Upper lobe of right lung (tissue), 1 donor: ENCODE results near the gene YOD1. TPM values are rescaled to one million over a fixed set of nuclear protein-coding genes. Genes with fewer than 3 reads are reported as not detected.

Experiments
- ATAC-seq: fragments of 200-7000 bp; cut with Tn5 transposase; one replicate; pipeline ENCODE4 v1.9.1; 2020; ENCODE audit warnings: mild to moderate bottlenecking, moderate library complexity
- DNase-seq: peaks from one replicate; pipeline ENCODE4 v3.0.0-alpha.2; 2020
- H3K27ac ChIP-seq: fragments of 200-600 bp; one replicate; pipeline ENCODE4 v1.8.0; 2022
- H3K27me3 ChIP-seq: fragments of 200-600 bp; one replicate; pipeline ENCODE4 v1.8.0; 2022; ENCODE audit warnings: mild to moderate bottlenecking
- H3K36me3 ChIP-seq: fragments of 200-600 bp; one replicate; pipeline ENCODE4 v1.8.0; 2022
- H3K4me1 ChIP-seq: fragments of 200-600 bp; one replicate; pipeline ENCODE4 v1.8.0; 2022
- H3K4me3 ChIP-seq: fragments of 200-600 bp; one replicate; pipeline ENCODE4 v1.8.0; 2022; ENCODE audit warnings: mild to moderate bottlenecking
- H3K9me3 ChIP-seq: fragments of 200-600 bp; one replicate; pipeline ENCODE4 v1.8.0; 2022
- intact Hi-C: fragments of 100-400 bp; cut with DNase I; formaldehyde crosslinking; loops from one replicate; pipeline ENCODE4 v1.11.0; 2022
- total RNA-seq: library from RNA; stranded (reverse); fragmentation: NEBNext Ultra II Directional; extraction: Animal tissue kit (Norgen Biotek cat#: 25700); gene quantifications from one replicate; pipeline ENCODE4 v1.2.1, GENCODE V29; 2021
- TF ChIP-seq, protein P1 (sequence below): fragments of 200-600 bp; IDR thresholded peaks from one replicate; pipeline ENCODE4 v1.8.0; 2022; ENCODE audit warnings: antibody characterized with exemption
- donor health status: DM: no; HTN: yes; CAD: no; lungs with severe emphysema.

Gene YOD1
- total RNA-seq, 1 donor from 2014 or later: 7.0 TPM

DNA sequence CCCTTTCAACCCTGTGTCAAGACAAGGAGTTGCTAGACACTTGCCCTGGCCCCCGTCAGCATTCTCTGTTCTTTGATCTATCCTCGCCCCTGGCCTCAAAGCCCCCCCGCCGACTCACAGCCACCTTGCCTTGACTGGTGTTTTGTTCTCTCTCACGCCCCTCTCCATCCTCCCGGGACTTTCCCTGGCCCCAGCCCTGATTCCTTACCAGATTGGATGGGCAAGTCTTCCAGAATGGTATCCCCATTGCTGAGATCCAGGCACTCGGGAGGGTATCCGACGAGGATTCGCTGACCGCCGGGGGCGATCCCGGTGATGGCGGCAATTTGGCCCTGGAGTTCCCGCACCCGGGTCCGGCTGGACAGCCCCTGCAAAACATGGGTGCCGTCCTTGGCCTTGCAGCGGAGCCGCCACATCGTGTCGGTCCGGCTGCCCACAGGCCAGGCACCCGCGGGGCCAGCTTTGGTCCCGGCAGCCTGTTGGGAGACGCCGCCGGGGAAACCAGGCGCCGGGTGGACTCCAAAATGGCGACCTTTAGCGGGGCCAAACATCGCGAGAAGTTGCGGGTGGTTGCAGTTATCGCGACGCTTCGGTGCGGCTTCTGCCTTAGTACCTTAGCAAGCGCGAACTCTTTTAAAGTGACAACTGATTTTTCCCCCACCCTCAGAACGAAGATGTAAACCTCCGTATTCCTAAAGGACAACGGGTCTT lies 373 bp downstream of the YOD1 start:
- H3K9me3 ChIP-seq: no peaks in the 10 kb centered on the region
- peaks cover 29% of the 10 kb centered on the region for H3K36me3 ChIP-seq
- peak; percentile 95 for DNase-seq
- peak overlapping the region; percentile 86 for H3K27ac ChIP-seq
- H3K4me3 ChIP-seq: peak overlapping the region; percentile 86
- ATAC-seq: peak; percentile 67
- peaks cover 40% of the 10 kb centered on the region for H3K4me1 ChIP-seq
- H3K27me3 ChIP-seq: no peaks in the 10 kb centered on the region
- TF ChIP-seq, protein P1, sequence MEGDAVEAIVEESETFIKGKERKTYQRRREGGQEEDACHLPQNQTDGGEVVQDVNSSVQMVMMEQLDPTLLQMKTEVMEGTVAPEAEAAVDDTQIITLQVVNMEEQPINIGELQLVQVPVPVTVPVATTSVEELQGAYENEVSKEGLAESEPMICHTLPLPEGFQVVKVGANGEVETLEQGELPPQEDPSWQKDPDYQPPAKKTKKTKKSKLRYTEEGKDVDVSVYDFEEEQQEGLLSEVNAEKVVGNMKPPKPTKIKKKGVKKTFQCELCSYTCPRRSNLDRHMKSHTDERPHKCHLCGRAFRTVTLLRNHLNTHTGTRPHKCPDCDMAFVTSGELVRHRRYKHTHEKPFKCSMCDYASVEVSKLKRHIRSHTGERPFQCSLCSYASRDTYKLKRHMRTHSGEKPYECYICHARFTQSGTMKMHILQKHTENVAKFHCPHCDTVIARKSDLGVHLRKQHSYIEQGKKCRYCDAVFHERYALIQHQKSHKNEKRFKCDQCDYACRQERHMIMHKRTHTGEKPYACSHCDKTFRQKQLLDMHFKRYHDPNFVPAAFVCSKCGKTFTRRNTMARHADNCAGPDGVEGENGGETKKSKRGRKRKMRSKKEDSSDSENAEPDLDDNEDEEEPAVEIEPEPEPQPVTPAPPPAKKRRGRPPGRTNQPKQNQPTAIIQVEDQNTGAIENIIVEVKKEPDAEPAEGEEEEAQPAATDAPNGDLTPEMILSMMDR: no peak
- intact Hi-C loops: no loop called here

GRCh38 chr1:207049974-207050391 lies 1.0 kb downstream of the YOD1 start:
- peak overlapping the region; percentile 86 for H3K27ac ChIP-seq
- ATAC-seq: peak; percentile 40
- DNase-seq: no peak
- H3K4me3 ChIP-seq: peak overlapping the region; percentile 86
- no peaks in the 10 kb centered on the region for H3K9me3 ChIP-seq
- intact Hi-C loops: no loop called here
- H3K27me3 ChIP-seq: no peaks in the 10 kb centered on the region
- TF ChIP-seq, protein P1: peak; percentile 79
- H3K36me3 ChIP-seq: peaks cover 29% of the 10 kb centered on the region
- H3K4me1 ChIP-seq: peaks cover 47% of the 10 kb centered on the region

- Histone ChIP-seq H3K4me1 (peaks cover 48% of the 10 kb centered on the region), H3K27ac (no peak overlapping the region), H3K9me3 (no peaks in the 10 kb centered on the region), H3K4me3 (peak overlapping the region; percentile 86), H3K36me3 (peaks cover 29% of the 10 kb centered on the region), H3K27me3 (no peaks in the 10 kb centered on the region)
- ATAC-seq: no peak
- no peak for DNase-seq
- TF ChIP-seq, protein P1: no peak
- intact Hi-C loops: no loop called here
Observed at GRCh38 chr1:207049514-207049913, 1.5 kb downstream of the YOD1 start.

DNA sequence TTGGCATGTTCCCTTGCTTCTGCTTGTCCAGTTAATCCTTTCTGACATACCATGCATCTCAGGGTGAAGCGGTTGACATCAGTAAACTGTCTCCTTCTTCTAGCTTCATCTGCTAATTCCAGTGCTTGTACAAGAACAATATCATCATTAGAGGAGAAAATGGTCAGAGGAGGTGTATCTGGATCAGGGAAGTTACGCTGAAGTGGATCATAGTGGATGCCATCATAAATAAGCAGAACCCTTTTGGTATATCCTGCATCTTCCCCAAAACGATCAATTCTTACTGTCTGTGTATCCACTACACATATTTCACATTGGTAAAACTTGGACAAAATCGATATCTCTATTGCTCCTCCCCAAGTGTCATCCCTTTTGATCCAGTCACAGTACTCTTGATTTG lies 2.0 kb downstream of the YOD1 start:
- Histone ChIP-seq H3K36me3 (peaks cover 29% of the 10 kb centered on the region), H3K4me1 (peaks cover 48% of the 10 kb centered on the region), H3K27ac (no peak overlapping the region), H3K9me3 (no peaks in the 10 kb centered on the region), H3K27me3 (no peaks in the 10 kb centered on the region), H3K4me3 (no peak overlapping the region)
- DNase-seq: no peak
- intact Hi-C loops: no loop called here
- TF ChIP-seq, protein P1: no peak
- ATAC-seq: no peak

DNA sequence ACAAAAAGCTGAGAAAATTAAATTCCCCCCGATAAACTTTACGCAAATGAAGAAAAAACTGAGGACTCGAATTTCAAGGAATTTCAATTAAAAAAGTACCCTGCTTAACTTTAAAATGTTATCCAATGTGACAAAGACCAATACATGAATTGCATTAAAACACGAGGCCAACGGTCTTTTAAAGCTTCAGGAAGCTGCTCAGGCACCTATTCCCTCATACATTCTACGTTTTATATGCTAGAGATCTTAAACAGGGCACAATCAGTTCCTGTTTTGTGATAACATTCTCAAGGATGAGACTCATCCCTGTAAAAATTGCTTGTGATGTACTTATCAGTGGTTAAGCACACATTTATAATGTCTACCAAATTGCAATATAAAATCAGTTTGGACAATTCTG lies 3.0 kb downstream of the YOD1 start:
- Histone ChIP-seq H3K9me3 (no peaks in the 10 kb centered on the region), H3K36me3 (peaks cover 29% of the 10 kb centered on the region), H3K4me3 (no peak overlapping the region), H3K27ac (no peak overlapping the region), H3K4me1 (peaks cover 48% of the 10 kb centered on the region), H3K27me3 (no peaks in the 10 kb centered on the region)
- DNase-seq (no peak), ATAC-seq (no peak)
- intact Hi-C loops: no loop called here
- TF ChIP-seq, protein P1: no peak
